ENCODE data around the gene CPB2. TPM values are rescaled to one million over a fixed set of nuclear protein-coding genes. Genes with fewer than 3 reads are reported as not detected.

CPB2 gene
- total RNA-seq, 1 experiment from 2014 or later, result 0.15 TPM

DNA sequence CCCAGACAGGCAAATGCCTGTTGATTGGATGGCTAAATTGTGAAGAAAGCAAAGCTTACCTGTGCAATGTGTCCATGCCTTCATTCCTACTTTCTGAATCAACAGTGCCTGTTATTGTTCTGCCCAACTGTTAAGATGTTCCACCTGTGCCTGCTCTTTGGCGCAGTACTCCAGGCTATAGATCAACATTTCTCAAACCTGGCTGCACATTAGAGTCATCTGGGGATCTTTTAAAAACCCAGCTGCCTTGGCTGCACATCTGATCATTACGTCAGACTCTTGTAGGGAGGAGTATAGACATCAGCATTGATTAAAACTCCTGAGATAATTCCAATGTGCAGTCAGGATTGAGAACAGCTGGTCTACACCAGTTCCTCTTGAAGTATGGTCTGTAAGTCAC lies 16.2 kb upstream of the CPB2 start:
- TF ChIP-seq POLR2AphosphoS5 (IDR thresholded peaks at IDR 0.05; ENCODE audit: low read depth, low read length), result no peak
- TF ChIP-seq, protein P1, sequence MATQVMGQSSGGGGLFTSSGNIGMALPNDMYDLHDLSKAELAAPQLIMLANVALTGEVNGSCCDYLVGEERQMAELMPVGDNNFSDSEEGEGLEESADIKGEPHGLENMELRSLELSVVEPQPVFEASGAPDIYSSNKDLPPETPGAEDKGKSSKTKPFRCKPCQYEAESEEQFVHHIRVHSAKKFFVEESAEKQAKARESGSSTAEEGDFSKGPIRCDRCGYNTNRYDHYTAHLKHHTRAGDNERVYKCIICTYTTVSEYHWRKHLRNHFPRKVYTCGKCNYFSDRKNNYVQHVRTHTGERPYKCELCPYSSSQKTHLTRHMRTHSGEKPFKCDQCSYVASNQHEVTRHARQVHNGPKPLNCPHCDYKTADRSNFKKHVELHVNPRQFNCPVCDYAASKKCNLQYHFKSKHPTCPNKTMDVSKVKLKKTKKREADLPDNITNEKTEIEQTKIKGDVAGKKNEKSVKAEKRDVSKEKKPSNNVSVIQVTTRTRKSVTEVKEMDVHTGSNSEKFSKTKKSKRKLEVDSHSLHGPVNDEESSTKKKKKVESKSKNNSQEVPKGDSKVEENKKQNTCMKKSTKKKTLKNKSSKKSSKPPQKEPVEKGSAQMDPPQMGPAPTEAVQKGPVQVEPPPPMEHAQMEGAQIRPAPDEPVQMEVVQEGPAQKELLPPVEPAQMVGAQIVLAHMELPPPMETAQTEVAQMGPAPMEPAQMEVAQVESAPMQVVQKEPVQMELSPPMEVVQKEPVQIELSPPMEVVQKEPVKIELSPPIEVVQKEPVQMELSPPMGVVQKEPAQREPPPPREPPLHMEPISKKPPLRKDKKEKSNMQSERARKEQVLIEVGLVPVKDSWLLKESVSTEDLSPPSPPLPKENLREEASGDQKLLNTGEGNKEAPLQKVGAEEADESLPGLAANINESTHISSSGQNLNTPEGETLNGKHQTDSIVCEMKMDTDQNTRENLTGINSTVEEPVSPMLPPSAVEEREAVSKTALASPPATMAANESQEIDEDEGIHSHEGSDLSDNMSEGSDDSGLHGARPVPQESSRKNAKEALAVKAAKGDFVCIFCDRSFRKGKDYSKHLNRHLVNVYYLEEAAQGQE (IDR thresholded peaks at IDR 0.05; ENCODE audit: low read depth), result no peak
- TF ChIP-seq, protein P2, sequence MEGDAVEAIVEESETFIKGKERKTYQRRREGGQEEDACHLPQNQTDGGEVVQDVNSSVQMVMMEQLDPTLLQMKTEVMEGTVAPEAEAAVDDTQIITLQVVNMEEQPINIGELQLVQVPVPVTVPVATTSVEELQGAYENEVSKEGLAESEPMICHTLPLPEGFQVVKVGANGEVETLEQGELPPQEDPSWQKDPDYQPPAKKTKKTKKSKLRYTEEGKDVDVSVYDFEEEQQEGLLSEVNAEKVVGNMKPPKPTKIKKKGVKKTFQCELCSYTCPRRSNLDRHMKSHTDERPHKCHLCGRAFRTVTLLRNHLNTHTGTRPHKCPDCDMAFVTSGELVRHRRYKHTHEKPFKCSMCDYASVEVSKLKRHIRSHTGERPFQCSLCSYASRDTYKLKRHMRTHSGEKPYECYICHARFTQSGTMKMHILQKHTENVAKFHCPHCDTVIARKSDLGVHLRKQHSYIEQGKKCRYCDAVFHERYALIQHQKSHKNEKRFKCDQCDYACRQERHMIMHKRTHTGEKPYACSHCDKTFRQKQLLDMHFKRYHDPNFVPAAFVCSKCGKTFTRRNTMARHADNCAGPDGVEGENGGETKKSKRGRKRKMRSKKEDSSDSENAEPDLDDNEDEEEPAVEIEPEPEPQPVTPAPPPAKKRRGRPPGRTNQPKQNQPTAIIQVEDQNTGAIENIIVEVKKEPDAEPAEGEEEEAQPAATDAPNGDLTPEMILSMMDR (IDR thresholded peaks at IDR 0.05 in 2 of 3, conservative IDR thresholded peaks at IDR 0.05 in 1 of 3; ENCODE audit: borderline replicate concordance in 1 of 3, insufficient read depth in 1 of 3, low read depth in 2 of 3, low read length in 2 of 3), result no peak
- no peak for TF ChIP-seq EZH2 (IDR thresholded peaks at IDR 0.05)
- no peak for TF ChIP-seq SP1 (IDR thresholded peaks at IDR 0.05; ENCODE audit: low read depth)
- no peak for TF ChIP-seq CBX3 (IDR thresholded peaks at IDR 0.05; ENCODE audit: low read depth)
- TF ChIP-seq YY1 (IDR thresholded peaks at IDR 0.05; ENCODE audit: extremely low read depth, insufficient replicate concordance, low read depth, low read length), result no peak
- no peak for TF ChIP-seq EGR1 (IDR thresholded peaks at IDR 0.05; ENCODE audit: low read depth)
- TF ChIP-seq EZH2phosphoT487 (IDR thresholded peaks at IDR 0.05; ENCODE audit: borderline replicate concordance), result no peak
- TF ChIP-seq, protein P3, sequence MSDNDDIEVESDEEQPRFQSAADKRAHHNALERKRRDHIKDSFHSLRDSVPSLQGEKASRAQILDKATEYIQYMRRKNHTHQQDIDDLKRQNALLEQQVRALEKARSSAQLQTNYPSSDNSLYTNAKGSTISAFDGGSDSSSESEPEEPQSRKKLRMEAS (IDR thresholded peaks at IDR 0.05), result no peak
- TF ChIP-seq, protein P4, sequence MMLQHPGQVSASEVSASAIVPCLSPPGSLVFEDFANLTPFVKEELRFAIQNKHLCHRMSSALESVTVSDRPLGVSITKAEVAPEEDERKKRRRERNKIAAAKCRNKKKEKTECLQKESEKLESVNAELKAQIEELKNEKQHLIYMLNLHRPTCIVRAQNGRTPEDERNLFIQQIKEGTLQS (IDR thresholded peaks at IDR 0.05), result no peak
- no peak for TF ChIP-seq POLR2A (IDR thresholded peaks at IDR 0.05; ENCODE audit: borderline replicate concordance, extremely low read depth, insufficient read depth, insufficient read length)
- no peak for TF ChIP-seq SIN3A (IDR thresholded peaks at IDR 0.05; ENCODE audit: low read depth)
- Histone ChIP-seq H3K4me2 (ENCODE audit: low read length) (no peak overlapping the region), H2AFZ (ENCODE audit: low read depth, low read length, poor library complexity, severe bottlenecking) (no peak overlapping the region), H3K36me3 (ENCODE audit: control insufficient read depth in 1 of 2, insufficient read depth in 2 of 2, low read length in 2 of 2) (no peaks in the 10 kb centered on the region), H3K9ac (ENCODE audit: low read length) (no peak overlapping the region), H3K9me2 (ENCODE audit: insufficient read depth) (no peaks in the 10 kb centered on the region), H3K79me2 (ENCODE audit: insufficient read depth, low read length) (no peaks in the 10 kb centered on the region), H3K9me3 (ENCODE audit: control insufficient read depth in 1 of 2, insufficient read depth in 1 of 2, low read depth in 1 of 2, low read length in 2 of 2) (no peaks in the 10 kb centered on the region), H4K20me1 (ENCODE audit: insufficient read depth) (no peaks in the 10 kb centered on the region), H3K27ac (ENCODE audit: low read depth, low read length) (no peak overlapping the region), H3K4me3 (replicated peaks in 1 of 2; ENCODE audit: low read depth in 1 of 2, low read length in 2 of 2) (no peak overlapping the region), H3K4me1 (ENCODE audit: control insufficient read depth in 1 of 2, insufficient read depth in 2 of 2, low read length in 2 of 2) (peaks cover 11 to 15% of the 10 kb centered on the region in 2 experiments), H3K27me3 (ENCODE audit: insufficient read depth, low read length) (peaks cover 6% of the 10 kb centered on the region; the same call in 1 of the 2 replicates)
- BruUV-seq (replicated peaks), result no TSS peak
- intact Hi-C loops (cut with micrococcal nuclease), result loop anchor here (10.0 kb wide), 1 partner anchor 196 kb away; no protein-coding TSS in a partner anchor
- ATAC-seq, result no peak
- ChIA-PET RAD21 (ENCODE audit: low non-redundant PET in 1 of 2, low total read pairs in 2 of 2, uncharacterized antibody in 2 of 2, unreplicated experiment in 2 of 2) (no interaction called here), POLR2A (interaction anchor here (0.6 kb wide), 1 partner anchor 8 kb away, joined by 3 read pairs; no protein-coding TSS in a partner anchor), CTCF (no interaction called here)
- no peak for DNase-seq (ENCODE audit: low read depth, low spot score)

All from HCT116 (cell line).